CD4-positive, alpha-beta T cell treated with Interleukin-2 at 100 ng/mL for 4 hours (primary cell): ENCODE data around the gene OSBPL2.

Experiments used
- DNase-seq: peaks from one replicate; pipeline ENCODE4 v3.0.0-alpha.2; 2020; ENCODE audit warnings: low spot score

OSBPL2 gene

GRCh38 chr20:62326959-62327725, 88.8 kb downstream of the OSBPL2 start:
- DNase-seq: no peak

- no peak for DNase-seq
These were observed 89.6 kb downstream of the OSBPL2 start for GRCh38 chr20:62327726-62328495.

GRCh38 chr20:62328684-62329388, 90.5 kb downstream of the OSBPL2 start:
- no peak for DNase-seq

GRCh38 chr20:62329389-62330377, 91.4 kb downstream of the OSBPL2 start:
- DNase-seq: no peak

- no peak for DNase-seq
These were observed 92.4 kb downstream of the OSBPL2 start for GRCh38 chr20:62330576-62331317.

GRCh38 chr20:62331347-62331746, 93.0 kb downstream of the OSBPL2 start:
- no peak for DNase-seq

GRCh38 chr20:62332421-62332820, 94.1 kb downstream of the OSBPL2 start:
- DNase-seq: no peak

GRCh38 chr20:62332989-62333819, 94.9 kb downstream of the OSBPL2 start:
- no peak for DNase-seq

- no peak for DNase-seq
These were observed 95.7 kb downstream of the OSBPL2 start for GRCh38 chr20:62333820-62334595.

- DNase-seq: no peak
These were observed 96.6 kb downstream of the OSBPL2 start for GRCh38 chr20:62334881-62335280.

- DNase-seq: no peak
These were observed 97.2 kb downstream of the OSBPL2 start for GRCh38 chr20:62335532-62335931.

- no peak for DNase-seq
These were observed 98.0 kb downstream of the OSBPL2 start for GRCh38 chr20:62336329-62336728.

- no peak for DNase-seq
These were observed 98.6 kb downstream of the OSBPL2 start for GRCh38 chr20:62336775-62337557.

- no peak for DNase-seq
These were observed 99.4 kb downstream of the OSBPL2 start for GRCh38 chr20:62337558-62338293.

GRCh38 chr20:62338294-62338620, 99.9 kb downstream of the OSBPL2 start:
- no peak for DNase-seq

GRCh38 chr20:62339647-62340062, 101.3 kb downstream of the OSBPL2 start:
- no peak for DNase-seq

GRCh38 chr20:62342910-62343309, 104.6 kb downstream of the OSBPL2 start:
- no peak for DNase-seq

- no peak for DNase-seq
These were observed 105.8 kb downstream of the OSBPL2 start for GRCh38 chr20:62344092-62344491.
